Measurements from ENCODE around the gene EPC1.
"Not testable (repeated sequence)": the region's sequence is repeated elsewhere in the genome, so short reads cannot be mapped to it uniquely, and the experiment has no call there.

The EPC1 gene

DNA sequence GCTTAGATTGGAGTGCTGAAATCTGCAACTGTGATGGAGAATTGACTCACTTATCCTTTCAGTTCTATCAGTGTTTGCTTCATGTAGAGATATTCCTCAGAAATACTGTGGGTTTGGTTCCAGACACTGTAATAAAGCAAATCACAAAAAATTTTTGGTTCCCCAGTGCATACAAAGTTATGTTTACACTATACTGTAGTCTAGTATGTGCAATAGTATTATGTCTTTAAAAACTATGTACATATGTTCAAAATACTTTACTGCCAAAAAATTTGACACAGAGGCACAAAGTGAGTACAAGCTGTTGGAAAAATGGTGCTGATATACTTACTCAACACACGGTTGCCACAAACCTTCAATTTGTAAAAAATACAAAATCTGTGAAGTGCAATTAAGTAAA lies 112.5 kb downstream of the EPC1 start:
- no peak overlapping the region for H3K4me3 ChIP-seq (ENCODE audit: low read depth, low read length)
- TF ChIP-seq, protein P1, sequence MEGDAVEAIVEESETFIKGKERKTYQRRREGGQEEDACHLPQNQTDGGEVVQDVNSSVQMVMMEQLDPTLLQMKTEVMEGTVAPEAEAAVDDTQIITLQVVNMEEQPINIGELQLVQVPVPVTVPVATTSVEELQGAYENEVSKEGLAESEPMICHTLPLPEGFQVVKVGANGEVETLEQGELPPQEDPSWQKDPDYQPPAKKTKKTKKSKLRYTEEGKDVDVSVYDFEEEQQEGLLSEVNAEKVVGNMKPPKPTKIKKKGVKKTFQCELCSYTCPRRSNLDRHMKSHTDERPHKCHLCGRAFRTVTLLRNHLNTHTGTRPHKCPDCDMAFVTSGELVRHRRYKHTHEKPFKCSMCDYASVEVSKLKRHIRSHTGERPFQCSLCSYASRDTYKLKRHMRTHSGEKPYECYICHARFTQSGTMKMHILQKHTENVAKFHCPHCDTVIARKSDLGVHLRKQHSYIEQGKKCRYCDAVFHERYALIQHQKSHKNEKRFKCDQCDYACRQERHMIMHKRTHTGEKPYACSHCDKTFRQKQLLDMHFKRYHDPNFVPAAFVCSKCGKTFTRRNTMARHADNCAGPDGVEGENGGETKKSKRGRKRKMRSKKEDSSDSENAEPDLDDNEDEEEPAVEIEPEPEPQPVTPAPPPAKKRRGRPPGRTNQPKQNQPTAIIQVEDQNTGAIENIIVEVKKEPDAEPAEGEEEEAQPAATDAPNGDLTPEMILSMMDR (IDR thresholded peaks at IDR 0.05; ENCODE audit: borderline replicate concordance, insufficient read depth, low read depth, low read length) = no peak

DNA sequence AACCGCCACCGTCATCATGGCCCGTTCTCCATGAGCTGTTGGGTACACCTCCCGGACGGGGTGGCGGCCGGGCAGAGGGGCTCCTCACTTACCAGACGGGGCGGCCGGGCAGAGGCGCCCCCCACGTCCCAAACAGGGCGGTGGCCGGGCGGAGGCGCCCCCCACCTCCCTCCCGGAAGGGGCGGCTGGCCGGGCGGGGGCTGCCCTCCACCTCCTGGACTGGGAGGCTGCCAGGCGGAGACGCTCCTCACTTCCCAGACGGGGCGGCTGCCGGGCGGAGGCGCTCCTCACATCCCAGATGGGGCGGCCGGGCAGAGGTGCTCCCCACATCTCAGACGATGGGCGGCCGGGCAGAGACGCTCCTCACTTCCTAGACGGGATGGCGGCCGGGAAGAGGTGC lies 113.6 kb downstream of the EPC1 start:
- H3K4me3 ChIP-seq (ENCODE audit: low read depth, low read length) = not testable (repeated sequence)

DNA sequence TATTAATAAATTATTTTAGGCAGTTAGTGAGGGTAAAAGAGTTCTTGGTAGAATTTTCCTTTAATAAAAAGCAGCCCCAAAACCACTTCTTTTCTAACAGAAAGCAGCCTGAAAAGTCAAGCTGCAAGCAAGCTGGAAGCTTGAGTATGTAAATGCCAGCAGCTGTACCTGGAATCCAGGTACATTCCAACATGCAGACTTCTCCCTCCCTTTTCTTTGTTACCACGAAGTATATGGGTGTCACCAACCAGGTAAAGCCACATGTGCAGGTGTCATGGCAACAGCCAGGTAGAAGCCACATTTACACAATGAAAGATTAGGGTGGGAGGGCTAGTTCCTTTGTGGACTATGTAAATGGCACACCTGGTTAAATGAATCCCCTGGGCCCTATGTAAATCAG lies 114.6 kb downstream of the EPC1 start:
- TF ChIP-seq, protein P1 (IDR thresholded peaks at IDR 0.05; ENCODE audit: borderline replicate concordance, insufficient read depth, low read depth, low read length) = no peak
- H3K4me3 ChIP-seq (ENCODE audit: low read depth, low read length) = no peak overlapping the region

DNA sequence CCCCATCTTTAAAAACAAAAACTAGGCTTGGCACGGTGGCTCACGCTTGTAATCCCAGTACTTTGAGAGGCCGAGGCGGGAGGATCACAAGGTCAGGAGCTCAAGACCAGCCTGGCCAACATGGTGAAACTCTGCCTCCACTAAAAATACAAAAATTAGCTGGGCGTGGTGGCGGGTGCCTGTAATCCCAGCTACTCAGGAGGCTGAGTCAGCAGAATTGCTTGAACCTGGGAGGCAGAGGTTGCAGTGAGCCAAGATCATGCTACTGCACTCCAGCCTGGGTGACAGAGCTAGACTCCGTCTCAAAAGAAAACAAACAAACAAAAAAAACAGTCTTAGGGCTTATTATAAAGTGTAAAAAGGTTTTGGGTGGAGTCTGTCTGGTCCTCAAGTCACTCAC lies 117.2 kb downstream of the EPC1 start:
- H3K4me3 ChIP-seq (ENCODE audit: low read depth, low read length) = not testable (repeated sequence)

DNA sequence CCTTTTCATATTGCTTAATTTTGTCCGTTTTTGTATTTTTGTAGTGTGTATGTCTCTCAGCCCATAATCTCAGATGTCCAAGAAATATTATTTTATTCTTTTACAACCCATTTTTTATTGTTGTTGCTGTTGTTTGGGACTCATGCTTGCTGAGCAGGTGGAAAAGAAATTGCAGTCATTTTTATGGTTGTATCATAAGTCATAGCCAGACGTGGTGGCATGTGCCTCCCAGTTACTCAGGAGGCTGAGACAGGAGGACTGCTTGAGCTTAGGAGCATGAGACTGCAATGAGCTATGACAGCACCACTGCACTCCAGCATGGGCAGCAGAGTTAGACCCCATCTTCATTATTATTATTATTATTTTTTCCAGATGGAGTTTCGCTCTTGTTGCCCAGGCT lies 117.8 kb downstream of the EPC1 start:
- H3K4me3 ChIP-seq (ENCODE audit: low read depth, low read length) = no peak overlapping the region
- TF ChIP-seq, protein P1 (IDR thresholded peaks at IDR 0.05; ENCODE audit: borderline replicate concordance, insufficient read depth, low read depth, low read length) = no peak

DNA sequence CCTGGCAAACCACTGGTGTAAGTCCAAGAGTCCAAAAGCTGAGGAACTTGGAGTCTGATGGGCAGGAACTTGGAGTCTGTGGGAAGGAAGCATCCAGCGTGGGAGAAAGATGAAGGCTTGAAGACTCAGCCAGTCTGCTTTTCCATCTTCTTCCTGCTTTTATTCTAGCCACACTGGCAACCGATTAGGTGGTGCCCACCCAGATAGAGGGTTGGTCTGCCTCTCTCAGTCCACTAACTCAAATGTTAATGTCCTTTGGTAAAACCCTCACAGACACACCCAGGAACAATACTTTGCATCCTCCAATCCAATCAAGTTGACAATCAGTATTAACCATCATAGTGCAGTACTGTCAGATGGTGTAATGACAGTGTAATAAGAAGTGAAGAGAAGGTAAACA lies 119.2 kb downstream of the EPC1 start:
- TF ChIP-seq, protein P1 (IDR thresholded peaks at IDR 0.05; ENCODE audit: borderline replicate concordance, insufficient read depth, low read depth, low read length) = no peak
- no peak overlapping the region for H3K4me3 ChIP-seq (ENCODE audit: low read depth, low read length)

DNA sequence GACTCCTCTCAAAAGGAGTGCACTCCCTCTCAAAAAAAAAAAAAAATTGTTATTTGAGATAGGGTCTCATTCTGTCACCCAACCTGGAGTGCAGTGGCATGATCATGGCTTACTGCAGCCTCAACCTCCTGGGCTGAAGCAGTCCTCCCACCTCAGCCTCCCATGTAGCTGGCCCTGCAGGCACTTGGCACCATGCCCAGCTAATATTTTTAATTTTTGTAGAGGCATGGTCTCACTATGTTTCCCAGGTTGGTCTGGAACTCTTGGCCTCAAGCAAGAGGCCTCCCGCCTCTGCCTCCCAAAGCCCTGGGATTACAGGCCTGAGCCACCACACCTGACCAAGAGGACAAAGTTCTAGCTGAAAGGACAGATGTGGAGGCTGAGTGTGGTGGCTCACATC lies 120.3 kb downstream of the EPC1 start:
- TF ChIP-seq, protein P1 (IDR thresholded peaks at IDR 0.05; ENCODE audit: borderline replicate concordance, insufficient read depth, low read depth, low read length) = no peak

DNA sequence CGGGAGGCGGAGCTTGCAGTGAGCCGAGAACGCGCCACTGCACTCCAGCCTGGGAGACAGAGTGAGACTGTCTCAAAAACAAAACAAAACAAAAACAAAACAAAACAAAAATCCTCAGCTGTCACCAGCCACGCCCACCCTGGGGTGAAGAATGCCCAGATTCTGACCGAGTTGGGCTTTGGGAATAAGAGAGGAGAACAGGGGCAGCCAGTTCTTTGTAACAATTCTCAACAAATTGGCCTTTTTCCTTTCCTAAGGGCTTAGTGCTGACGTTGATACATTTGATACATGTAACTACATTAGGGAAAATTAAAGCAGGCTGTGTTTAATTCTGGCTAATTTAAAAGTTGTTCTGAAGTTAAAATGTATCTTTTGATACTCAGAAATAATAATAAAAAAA lies 121.0 kb downstream of the EPC1 start:
- TF ChIP-seq, protein P1 (IDR thresholded peaks at IDR 0.05; ENCODE audit: borderline replicate concordance, insufficient read depth, low read depth, low read length) = no peak

More for the DNA sequence above, 120.3 kb downstream of the EPC1 start:
- no peak overlapping the region for H3K4me3 ChIP-seq (ENCODE audit: low read depth, low read length)

DNA sequence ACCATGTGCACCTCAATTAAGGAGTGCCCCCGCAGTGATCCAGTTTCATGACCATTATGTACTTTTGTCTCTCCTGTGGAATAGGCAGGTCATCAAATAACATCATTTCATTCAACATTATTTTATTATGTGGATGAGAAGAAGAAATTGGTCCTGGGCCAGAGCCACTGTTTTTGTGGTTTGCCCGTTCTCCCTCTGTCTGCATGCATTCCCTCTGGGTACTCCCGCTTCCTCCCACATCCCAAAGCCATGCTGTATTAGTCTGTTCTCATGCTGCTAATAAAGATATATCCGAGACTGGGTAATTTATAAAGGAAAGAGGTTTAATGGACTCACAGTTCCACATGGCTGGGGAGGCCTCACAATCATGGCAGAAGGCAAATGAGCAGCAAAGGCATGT lies 124.6 kb downstream of the EPC1 start:
- H3K4me3 ChIP-seq (ENCODE audit: low read depth, low read length) = not testable (repeated sequence)

More for the DNA sequence above, 121.0 kb downstream of the EPC1 start:
- no peak overlapping the region for H3K4me3 ChIP-seq (ENCODE audit: low read depth, low read length)

DNA sequence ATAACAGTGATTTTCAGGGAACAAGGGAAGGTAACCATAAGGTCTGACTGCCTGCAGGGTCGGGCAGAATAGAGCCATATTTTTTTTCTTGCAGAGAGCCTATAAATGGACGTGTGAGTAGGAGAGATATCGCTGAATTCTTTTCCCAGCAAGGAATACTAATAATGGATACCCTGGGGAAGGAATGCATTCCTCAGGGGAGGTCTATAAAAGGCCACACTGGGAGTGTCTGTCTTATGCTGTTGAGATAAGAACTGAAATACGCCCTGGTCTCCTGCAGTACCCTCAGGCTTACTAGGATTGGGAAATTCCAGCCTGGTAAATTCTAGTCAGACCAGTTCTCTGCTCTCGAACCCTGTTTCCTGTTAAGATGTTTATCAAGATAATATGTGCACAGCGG lies 127.8 kb downstream of the EPC1 start:
- H3K4me3 ChIP-seq (ENCODE audit: low read depth, low read length) = not testable (repeated sequence)

DNA sequence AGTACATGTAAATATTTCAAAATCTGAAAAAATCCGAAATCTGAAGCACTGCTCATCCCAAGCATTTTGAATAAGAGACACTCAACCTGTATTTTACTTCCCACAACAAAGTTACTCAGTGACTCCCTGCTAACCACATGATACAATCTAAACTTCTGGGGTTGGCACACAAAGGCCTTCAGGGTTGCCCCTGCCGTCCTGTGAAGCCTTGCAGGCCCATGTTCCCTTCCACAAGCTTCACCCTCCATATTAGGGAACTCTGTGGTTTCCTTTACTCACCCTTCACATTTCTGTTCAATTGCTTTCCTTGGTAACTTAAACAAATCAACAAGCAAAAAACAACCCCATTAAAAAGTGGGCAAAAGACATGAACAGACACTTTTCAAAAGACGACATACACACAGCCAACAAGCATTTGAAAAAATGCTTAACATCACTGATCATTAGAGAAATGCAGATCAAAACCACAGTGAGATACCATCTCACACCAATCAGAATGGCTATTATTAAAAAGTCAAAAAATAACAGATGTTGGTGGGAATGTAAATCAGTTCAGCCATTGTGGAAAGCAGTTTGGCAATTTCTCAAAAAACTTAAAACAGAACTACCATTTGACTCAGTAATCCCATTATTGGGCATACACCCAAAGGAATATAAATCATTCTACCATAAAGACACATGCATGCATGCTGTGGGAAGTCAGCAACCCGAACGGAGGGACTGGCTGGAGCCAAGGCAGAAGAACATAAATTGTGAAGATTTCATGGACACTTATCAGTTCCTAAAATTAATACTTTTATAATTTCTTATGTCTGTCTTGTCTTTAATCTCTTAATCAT lies 128.5 kb downstream of the EPC1 start:
- not testable (repeated sequence) for H3K4me3 ChIP-seq (ENCODE audit: low read depth, low read length)
